Right renal pelvis (tissue), 4 donors: ENCODE results near the gene USP6NL. TPM values are rescaled to one million over a fixed set of nuclear protein-coding genes. Genes with fewer than 3 reads are reported as not detected.

Source experiments
- DNase-seq, 4 donors: peaks; one replicate each; pipeline ENCODE4 v3.0.0-alpha.2; 2013; ENCODE audit warnings: low read depth in 4 of 4, low spot score in 3 of 4, missing footprints in 1 of 4
- polyA plus RNA-seq, 4 donors: library from polyadenylated mRNA; unstranded; fragments of 120-200 nt; gene quantifications; one replicate each; pipeline ENCODE4 v1.2.1, GENCODE V29; 2013; ENCODE audit not compliant: insufficient read length in 4 of 4

The USP6NL gene
- polyA plus RNA-seq, 4 donors, result 27.2 to 34.1 (median 31.9) TPM

DNA sequence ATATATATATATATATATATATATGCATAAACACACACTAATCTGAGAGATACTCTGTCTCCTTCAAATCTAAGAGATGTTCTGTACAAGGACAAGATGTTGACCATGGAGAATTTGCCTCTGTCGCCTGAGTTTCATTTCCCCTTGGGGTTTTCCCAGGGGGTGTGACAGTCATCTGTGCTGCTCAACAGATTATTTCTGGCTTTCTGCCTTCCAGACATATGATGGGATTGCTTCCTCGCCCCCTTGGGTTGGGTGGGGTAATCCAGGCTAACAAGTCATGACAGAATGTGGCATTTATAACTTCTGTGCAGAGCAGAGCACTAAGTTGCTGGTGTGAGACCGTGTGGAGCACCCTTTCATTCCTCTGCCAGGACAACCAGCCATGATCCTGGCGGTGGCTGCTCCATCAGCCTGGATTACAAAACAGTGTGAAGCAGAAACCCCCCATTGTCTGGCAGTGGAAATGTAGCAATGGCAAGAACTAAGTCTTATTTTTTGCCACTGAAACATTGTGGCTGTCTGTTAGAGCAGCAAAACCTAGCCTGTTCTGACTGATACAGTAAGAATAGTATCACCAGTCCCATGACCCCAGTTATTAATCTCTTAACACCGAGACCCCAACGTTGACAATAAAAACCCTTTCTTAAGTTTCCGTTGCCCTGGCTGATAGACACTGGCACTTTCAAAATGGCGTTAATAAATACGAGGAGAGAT lies 13.7 kb upstream of the USP6NL start:
- no peak for DNase-seq

- DNase-seq, result no peak
Observed at GRCh38 chr10:11617233-11617632, 5.8 kb upstream of the USP6NL start.

- no peak for DNase-seq
Observed at GRCh38 chr10:11616021-11616420, 4.6 kb upstream of the USP6NL start.

DNA sequence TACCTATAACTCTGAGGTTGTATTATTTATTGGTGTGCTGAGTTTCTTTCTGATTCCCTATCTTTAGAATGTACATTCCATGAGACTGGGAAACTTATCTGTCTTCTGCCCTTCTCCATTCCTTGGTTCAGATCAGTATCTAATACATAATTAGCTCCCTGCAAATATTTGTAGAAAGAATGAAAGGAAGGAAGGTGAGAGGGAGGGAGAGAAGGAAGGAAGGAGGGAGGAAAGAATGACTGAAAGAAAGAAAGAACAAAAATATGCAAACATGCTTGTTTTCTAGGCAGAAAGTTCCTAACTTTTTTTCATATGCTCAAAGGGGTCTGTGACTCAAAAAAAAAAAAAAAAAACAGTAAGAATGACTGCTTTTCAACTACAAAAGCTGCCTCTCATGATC lies 3.9 kb upstream of the USP6NL start:
- DNase-seq, result no peak

DNA sequence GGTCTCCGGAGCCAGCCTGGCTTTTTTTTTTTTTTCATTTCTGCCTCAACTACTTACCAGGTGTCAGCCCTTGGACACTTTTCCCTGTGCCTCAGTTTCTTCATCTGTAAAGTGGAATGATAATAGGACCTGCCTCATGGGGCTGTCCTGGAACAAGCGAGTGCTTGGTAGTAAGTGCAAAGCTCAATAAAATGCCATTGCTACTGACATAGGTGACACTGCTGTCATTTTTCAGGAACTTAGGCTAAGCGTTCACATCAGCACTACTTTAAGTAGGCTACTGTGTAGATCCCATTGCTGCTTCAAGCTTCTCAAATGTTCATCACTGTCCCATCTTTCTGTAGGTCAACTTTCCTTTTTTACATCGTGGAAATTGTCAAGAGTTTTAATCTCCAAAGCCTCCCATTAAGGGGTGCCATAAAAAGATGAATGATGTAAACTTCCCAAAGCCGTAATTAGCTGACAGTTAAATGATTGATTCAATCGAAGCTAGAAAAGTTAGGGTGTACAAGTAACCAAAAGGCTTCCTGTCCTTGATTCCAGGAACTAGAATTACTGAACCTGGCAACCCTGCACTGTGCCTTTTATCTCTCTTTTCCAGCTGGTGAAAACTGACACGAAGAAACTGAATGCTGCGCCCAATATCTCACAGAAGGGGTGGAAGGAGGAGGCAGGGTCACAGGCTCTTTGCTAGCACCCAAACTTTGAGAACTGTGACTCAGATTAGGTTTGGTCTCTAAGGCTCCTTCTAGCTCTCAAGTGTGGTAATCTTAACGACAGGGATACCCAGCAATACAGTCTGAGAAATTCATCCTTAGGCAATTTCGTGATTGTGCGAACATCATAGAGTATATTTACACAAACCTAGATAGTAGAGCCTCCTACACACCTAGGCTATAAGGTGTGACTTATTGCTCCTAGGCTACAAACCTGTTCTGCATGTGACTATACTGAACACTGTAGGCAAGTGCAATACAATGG lies 861 bp upstream of the USP6NL start:
- DNase-seq, result no peak

DNA sequence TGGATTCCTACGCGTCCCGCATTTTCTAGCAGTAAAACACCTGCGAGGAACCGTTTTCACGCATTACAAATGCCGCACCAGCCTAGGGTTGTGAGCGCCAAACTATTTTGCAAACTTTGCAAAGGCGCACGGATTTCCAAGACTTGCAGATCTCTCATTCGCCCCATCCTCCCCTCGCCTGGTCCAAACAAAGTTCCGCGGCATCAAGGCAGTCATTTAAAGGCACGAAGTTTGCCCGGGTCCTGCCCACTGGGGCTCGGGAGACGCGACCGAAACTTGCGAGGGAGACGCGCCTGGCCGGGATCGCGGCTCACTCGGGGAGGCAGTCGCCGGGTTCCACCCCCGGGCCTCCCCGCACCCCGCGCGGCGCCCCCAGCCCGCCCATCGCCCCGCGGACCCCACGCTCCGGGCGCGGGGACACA lies 613 bp downstream of the USP6NL start:
- no peak for DNase-seq

DNA sequence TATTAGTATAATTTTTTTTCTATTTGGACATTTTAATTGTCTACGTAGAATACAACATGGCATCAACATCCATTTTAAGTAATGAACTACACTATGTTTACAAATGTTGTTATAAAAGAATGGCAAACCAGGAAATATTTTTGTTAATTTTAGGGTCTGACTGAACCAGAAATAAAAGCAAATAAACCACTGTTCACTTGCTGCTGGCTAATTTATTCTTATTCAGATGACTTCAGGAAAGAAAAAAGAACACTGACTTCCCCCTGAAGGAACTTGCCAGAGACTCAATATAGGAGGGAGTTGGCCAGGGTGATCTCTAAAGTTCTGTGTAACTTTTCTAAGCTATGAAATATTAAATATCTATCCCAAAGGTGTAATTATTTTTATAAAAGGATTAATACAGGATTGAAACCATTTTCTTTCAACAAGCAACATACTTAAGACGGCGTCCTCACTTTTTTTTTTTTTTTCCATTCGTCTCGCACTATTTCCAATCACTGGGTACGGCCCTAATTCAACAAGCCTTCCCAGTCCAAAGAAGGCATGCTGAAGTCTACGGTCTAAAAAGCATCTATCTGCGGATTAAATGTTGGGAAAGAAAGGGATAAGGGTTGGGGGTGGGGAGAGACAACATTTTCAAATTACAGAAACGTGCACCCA lies 1.2 kb downstream of the USP6NL start:
- DNase-seq, result no peak

DNA sequence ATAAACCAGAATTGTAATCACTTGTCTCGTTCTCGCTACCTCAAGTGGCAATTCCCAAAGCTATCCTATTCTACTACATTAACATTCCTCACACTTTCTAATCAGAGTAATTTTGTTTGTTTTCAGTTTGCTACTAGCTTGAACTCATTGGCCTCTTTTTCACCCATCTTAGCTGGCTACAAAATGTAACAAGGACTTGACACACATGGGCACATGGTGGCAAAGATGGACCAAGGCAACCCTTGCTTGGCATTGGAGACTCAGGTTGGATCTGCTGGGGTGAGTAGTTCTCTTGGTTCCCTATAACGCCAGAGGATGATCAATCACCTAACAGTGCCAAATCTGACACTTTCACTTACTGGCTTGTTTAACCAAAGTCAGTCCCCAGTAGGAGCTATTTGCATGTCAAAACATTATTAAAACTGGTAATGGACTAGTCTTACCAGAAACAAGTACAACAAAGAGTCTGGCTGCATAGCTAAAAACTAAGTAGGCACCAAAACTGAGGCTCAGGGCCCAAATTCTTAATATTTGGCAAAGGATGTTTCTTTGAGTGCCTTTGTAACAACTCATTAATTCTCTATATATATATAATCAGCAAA lies 1.9 kb downstream of the USP6NL start:
- no peak for DNase-seq

GRCh38 chr10:11609052-11609451 lies 2.4 kb downstream of the USP6NL start:
- DNase-seq, result no peak

DNA sequence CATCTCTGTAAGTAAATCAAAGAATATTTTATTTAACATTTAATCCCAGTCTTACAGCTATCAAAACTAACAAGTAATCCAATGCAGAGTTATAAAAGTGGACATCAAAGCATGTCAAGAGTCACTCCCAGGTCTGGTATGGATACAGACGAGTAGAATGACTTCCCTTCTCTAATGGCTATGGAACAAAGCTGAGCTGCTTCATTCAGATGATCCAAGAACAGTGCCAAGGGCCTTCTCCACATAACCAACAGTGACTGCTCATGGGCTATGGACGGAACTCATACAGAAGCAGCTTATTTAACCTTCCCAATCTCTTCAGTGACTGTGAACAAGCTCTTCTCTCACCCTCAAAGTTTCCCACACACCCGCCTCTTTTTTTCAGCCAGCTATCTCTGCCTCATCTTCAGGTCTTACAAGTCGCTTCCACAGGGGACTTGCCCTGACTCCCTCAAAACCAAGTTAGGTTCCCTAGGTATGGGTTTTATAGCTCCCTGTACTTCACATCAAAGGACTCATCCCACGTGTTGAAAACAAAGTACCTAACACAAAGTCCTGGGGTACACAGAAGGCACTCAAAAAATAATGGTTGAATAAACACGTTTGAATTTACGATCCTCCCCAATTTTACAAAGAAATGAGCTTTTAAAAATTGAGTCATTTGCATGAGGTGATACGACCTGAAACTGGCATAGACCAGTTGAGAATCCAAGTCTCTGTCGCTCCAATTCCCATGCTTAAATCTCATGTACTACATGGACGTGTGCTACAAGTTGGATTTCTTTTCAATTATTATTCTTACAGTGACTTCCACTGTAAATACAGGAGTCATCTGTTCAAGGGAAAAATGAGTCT lies 3.1 kb downstream of the USP6NL start:
- DNase-seq, result no peak

DNA sequence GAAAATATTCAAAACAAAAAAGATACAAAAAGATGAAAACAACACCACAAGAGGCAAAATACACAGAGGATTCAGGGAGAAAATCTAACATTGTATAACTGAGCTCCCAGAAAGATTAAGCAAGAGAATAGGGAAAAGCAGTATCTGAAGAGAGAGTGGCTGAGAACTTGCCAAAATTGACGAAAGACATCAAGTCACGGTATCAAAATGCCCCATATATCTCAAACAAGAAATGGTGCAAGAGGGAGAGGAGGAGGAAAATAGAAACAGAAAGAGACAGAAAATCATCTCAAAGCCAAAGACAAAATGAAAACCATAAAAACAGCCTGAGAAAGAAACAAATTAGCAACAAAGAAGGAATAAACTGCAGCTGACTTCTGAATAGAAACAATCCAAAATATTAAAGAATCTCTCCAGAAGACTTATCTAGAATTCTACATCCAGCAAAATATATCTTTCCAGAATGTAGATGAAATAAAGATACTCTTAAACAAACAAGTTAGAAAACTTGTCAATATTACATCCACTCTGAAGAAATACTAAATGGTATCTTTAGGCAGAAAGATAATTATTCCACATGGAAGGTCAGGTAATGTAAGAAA lies 5.5 kb downstream of the USP6NL start:
- no peak for DNase-seq

- DNase-seq, result no peak
Observed at GRCh38 chr10:11604865-11605650, 6.4 kb downstream of the USP6NL start.

DNA sequence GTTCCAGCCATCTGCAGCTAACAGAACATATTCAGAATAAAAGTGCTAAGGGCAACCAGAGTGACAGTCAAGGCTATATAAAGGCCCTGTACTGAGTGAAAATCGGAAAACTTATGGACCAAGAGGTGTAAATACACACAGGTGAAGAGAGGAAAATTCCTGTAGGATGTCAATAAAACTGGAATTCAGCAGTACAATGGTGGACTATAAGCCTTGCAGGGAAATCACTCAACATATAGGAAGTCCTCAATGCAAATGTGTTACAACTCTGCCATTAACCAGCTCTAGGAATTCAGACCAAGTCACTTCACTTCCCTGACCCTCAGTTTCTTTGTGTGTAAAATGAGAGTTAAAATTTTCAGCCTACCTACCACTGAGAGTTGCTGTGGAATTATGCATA lies 7.7 kb downstream of the USP6NL start:
- no peak for DNase-seq

GRCh38 chr10:11602919-11603523 lies 8.4 kb downstream of the USP6NL start:
- no peak for DNase-seq

GRCh38 chr10:11602358-11602757 lies 9.1 kb downstream of the USP6NL start:
- DNase-seq, result no peak

GRCh38 chr10:11601670-11602069 lies 9.8 kb downstream of the USP6NL start:
- no peak for DNase-seq

DNA sequence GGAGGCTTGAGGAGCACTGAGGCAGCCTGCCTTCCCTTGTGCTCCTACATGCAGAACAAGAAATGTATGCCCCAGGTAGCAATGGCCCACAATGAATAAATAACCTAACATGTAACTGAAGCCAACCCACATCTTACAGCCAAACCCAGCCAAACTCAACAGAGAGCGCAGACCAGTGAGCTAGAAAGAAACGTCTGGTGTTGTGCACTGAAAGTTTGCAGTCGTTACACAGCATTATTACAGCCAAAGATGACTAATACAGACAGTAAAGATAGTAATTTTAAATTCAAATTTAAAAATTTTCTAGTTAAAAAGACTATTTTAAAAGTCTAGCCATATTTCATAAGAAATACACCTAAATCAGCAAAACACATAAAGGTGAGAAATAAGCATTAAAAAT lies 11.2 kb downstream of the USP6NL start:
- no peak for DNase-seq

DNA sequence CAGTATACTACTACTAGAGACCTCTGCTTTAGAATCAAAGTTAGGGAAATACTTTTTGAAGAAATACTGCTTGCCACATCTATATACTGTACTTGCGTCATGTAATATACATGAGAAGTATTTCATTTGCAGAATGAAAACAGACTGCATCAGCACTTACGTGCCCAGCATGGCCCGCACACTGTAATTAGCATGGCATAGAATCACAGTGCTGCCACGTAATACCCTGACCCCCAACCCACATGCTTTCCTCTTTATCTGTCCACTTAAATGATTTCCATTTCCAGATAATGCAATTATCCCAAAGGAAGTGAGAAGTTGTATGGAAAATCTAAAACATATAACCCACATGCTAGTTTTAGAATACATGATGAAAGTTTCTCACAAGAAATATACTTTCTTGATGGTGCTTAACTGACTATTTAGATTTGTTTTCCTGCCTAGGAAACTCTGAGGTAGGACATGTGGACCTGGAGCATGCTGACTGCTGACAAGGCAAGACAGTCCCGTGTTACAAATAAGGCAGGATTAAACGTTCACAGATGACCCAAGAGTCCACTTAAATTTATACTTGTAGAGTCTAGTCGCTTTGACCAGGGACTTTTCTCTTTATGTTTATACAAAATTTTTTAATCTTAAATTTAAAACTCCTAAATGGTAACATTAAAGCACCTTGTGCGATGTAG lies 12.6 kb downstream of the USP6NL start:
- DNase-seq, result no peak
